Measurements from ENCODE around the gene BHLHA9.
"Not testable (repeated sequence)": the region's sequence is repeated elsewhere in the genome, so short reads cannot be mapped to it uniquely, and the experiment has no call there.

BHLHA9 gene

GRCh38 chr17:1301546-1301945 lies 31.3 kb downstream of the BHLHA9 start:
- no peak for DNase-seq

GRCh38 chr17:1302761-1303160 lies 32.5 kb downstream of the BHLHA9 start:
- no peak for DNase-seq

- no peak for DNase-seq
These were observed 34.3 kb downstream of the BHLHA9 start for GRCh38 chr17:1304522-1304921.

GRCh38 chr17:1304962-1305563 lies 34.8 kb downstream of the BHLHA9 start:
- no peak for DNase-seq

- DNase-seq: not testable (repeated sequence)
These were observed 37.6 kb downstream of the BHLHA9 start for GRCh38 chr17:1307829-1308228.

GRCh38 chr17:1312261-1312870 lies 42.1 kb downstream of the BHLHA9 start:
- peak in 1 of 5 experiments; percentile 45 for DNase-seq

GRCh38 chr17:1313270-1314005 lies 43.2 kb downstream of the BHLHA9 start:
- DNase-seq: peak in 1 of 5 experiments; percentile 22

- DNase-seq: no peak
These were observed 45.2 kb downstream of the BHLHA9 start for GRCh38 chr17:1315409-1315808.

- no peak for DNase-seq
These were observed 45.7 kb downstream of the BHLHA9 start for GRCh38 chr17:1315891-1316403.
